GM12892 (cell line): Measurements from ENCODE around the gene OR1F1.

ENCODE experiments used
- POLR2AphosphoS5 ChIP-seq: IDR thresholded peaks from 2 replicates; pipeline ENCODE4 v1.6.1; 2011; ENCODE audit warnings: low read depth, low read length, control low read depth
- TAF1 ChIP-seq: IDR thresholded peaks from 2 replicates; pipeline ENCODE4 v1.6.1; 2011; ENCODE audit warnings: low read depth, mild to moderate bottlenecking, control low read depth, low read length, borderline replicate concordance

DNA sequence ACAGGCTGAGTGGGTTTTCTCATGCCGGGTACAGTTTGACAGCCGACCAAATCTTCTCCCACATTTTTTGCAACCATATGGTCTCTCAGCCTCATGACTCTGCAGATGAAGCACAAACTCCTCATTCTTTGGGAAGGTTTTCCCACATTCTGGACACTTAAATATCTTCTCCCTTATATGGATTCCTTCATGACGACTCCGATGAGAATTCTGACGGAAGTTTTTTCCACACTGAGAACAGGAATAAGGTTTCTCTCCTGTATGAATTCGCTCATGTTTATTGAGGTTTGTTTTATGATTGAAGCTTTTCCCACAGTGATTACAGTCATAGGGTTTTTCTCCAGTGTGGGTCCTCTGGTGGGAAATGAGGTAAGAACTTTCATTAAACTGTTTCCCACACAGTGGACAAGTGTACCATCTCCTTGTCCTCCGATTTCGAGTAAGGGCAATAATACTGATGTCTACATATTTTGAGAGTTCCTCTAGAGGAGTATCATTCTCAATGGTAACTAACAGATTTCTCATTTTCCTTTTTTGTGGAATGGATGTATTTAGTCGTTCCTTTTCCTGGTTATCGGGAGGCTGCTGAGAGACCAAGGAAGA, 36.0 kb downstream of the OR1F1 start:
- TF ChIP-seq POLR2AphosphoS5: no peak
- TF ChIP-seq TAF1: no peak
